ENCODE measurements around the gene LIPC. TPM values are rescaled to one million over a fixed set of nuclear protein-coding genes. Genes with fewer than 3 reads are reported as not detected.

The LIPC gene
- polyA plus RNA-seq, 1 donor (not counting 4 experiments of a cell fraction or from before 2014, with no cell fraction given) = not detected

GRCh38 chr15:58398071-58398470 is 33.7 kb upstream of the LIPC start:
- no peaks in the 10 kb centered on the region for H3K9me1 ChIP-seq (ENCODE audit: control insufficient read depth, extremely low read depth, insufficient read depth, low read length)
- H3K9me3 ChIP-seq (ENCODE audit: control insufficient read depth, low read depth, low read length) = no peaks in the 10 kb centered on the region
- H3K36me3 ChIP-seq (ENCODE audit: control insufficient read depth in 2 of 2, extremely low read depth in 1 of 2, insufficient read depth in 2 of 2, low read length in 2 of 2) = no peaks in the 10 kb centered on the region
- H3K4me2 ChIP-seq (ENCODE audit: control insufficient read depth, extremely low read depth, insufficient read depth, low read depth, low read length) = no peak overlapping the region
- no peak overlapping the region for H2AFZ ChIP-seq (ENCODE audit: control insufficient read depth, low read length)
- DNase-seq (ENCODE audit: low read depth, low spot score) (no peak), FAIRE-seq (no peak)
- no peaks in the 10 kb centered on the region for H4K20me1 ChIP-seq (ENCODE audit: control insufficient read depth, extremely low read depth, insufficient read depth, low read length)
- H3K79me2 ChIP-seq (ENCODE audit: control insufficient read depth, insufficient read depth, low read length) = no peaks in the 10 kb centered on the region
- H3K27me3 ChIP-seq (ENCODE audit: control insufficient read depth, extremely low read depth, insufficient read depth, low read length) = no peaks in the 10 kb centered on the region
- TF ChIP-seq EZH2 (IDR thresholded peaks at IDR 0.05; ENCODE audit: low read length) = no peak
- no peak overlapping the region for H3K27ac ChIP-seq (ENCODE audit: control insufficient read depth, insufficient read depth, low read length)
- no peak overlapping the region for H3K4me3 ChIP-seq (ENCODE audit: control insufficient read depth in 2 of 3, extremely low read depth in 1 of 3, insufficient read depth in 2 of 3, low read depth in 1 of 3, low read length in 3 of 3)
- peaks cover 26% of the 10 kb centered on the region for H3K4me1 ChIP-seq (ENCODE audit: control insufficient read depth, extremely low read depth, insufficient read depth, low read length)
- dilution Hi-C loops (cut with MboI; ENCODE audit: extremely low pct_ligation_motif_present, low sequenced_read_pairs) = no loop called here
- H3K9ac ChIP-seq (ENCODE audit: control insufficient read depth, extremely low read depth, insufficient read depth, low read length) = no peak overlapping the region

GRCh38 chr15:58398643-58399042 is 33.1 kb upstream of the LIPC start:
- dilution Hi-C loops (cut with MboI; ENCODE audit: extremely low pct_ligation_motif_present, low sequenced_read_pairs) = no loop called here
- no peaks in the 10 kb centered on the region for H3K36me3 ChIP-seq (ENCODE audit: control insufficient read depth in 2 of 2, extremely low read depth in 1 of 2, insufficient read depth in 2 of 2, low read length in 2 of 2)
- no peak overlapping the region for H3K4me3 ChIP-seq (ENCODE audit: control insufficient read depth in 2 of 3, extremely low read depth in 1 of 3, insufficient read depth in 2 of 3, low read depth in 1 of 3, low read length in 3 of 3)
- no peak overlapping the region for H3K27ac ChIP-seq (ENCODE audit: control insufficient read depth, insufficient read depth, low read length)
- no peak overlapping the region for H3K9ac ChIP-seq (ENCODE audit: control insufficient read depth, extremely low read depth, insufficient read depth, low read length)
- DNase-seq (ENCODE audit: low read depth, low spot score) (no peak), FAIRE-seq (no peak)
- no peaks in the 10 kb centered on the region for H3K9me1 ChIP-seq (ENCODE audit: control insufficient read depth, extremely low read depth, insufficient read depth, low read length)
- TF ChIP-seq CTCF (optimal IDR thresholded peaks at IDR 0.05 in 1 of 3, IDR thresholded peaks at IDR 0.05 in 1 of 3, conservative IDR thresholded peaks at IDR 0.05 in 1 of 3; ENCODE audit: extremely low read depth in 1 of 3, insufficient read depth in 2 of 3, low read length in 3 of 3) (no peak), EZH2 (IDR thresholded peaks at IDR 0.05; ENCODE audit: low read length) (no peak)
- H3K4me2 ChIP-seq (ENCODE audit: control insufficient read depth, extremely low read depth, insufficient read depth, low read depth, low read length) = no peak overlapping the region
- H3K9me3 ChIP-seq (ENCODE audit: control insufficient read depth, low read depth, low read length) = no peaks in the 10 kb centered on the region
- H2AFZ ChIP-seq (ENCODE audit: control insufficient read depth, low read length) = no peak overlapping the region
- no peaks in the 10 kb centered on the region for H3K27me3 ChIP-seq (ENCODE audit: control insufficient read depth, extremely low read depth, insufficient read depth, low read length)
- H4K20me1 ChIP-seq (ENCODE audit: control insufficient read depth, extremely low read depth, insufficient read depth, low read length) = no peaks in the 10 kb centered on the region
- H3K4me1 ChIP-seq (ENCODE audit: control insufficient read depth, extremely low read depth, insufficient read depth, low read length) = peaks cover 26% of the 10 kb centered on the region
- no peaks in the 10 kb centered on the region for H3K79me2 ChIP-seq (ENCODE audit: control insufficient read depth, insufficient read depth, low read length)

- FAIRE-seq = no peak
- Histone ChIP-seq H3K4me3 (ENCODE audit: control insufficient read depth in 2 of 3, extremely low read depth in 1 of 3, insufficient read depth in 2 of 3, low read depth in 1 of 3, low read length in 3 of 3) (no peak overlapping the region), H3K36me3 (ENCODE audit: control insufficient read depth in 2 of 2, extremely low read depth in 1 of 2, insufficient read depth in 2 of 2, low read length in 2 of 2) (no peaks in the 10 kb centered on the region), H3K4me1 (ENCODE audit: control insufficient read depth, extremely low read depth, insufficient read depth, low read length) (peaks cover 26% of the 10 kb centered on the region), H3K4me2 (ENCODE audit: control insufficient read depth, extremely low read depth, insufficient read depth, low read depth, low read length) (no peak overlapping the region), H4K20me1 (ENCODE audit: control insufficient read depth, extremely low read depth, insufficient read depth, low read length) (no peaks in the 10 kb centered on the region), H3K9me3 (ENCODE audit: control insufficient read depth, low read depth, low read length) (no peaks in the 10 kb centered on the region), H3K9ac (ENCODE audit: control insufficient read depth, extremely low read depth, insufficient read depth, low read length) (no peak overlapping the region), H3K79me2 (ENCODE audit: control insufficient read depth, insufficient read depth, low read length) (no peaks in the 10 kb centered on the region), H2AFZ (ENCODE audit: control insufficient read depth, low read length) (no peak overlapping the region), H3K27ac (ENCODE audit: control insufficient read depth, insufficient read depth, low read length) (no peak overlapping the region), H3K9me1 (ENCODE audit: control insufficient read depth, extremely low read depth, insufficient read depth, low read length) (no peaks in the 10 kb centered on the region), H3K27me3 (ENCODE audit: control insufficient read depth, extremely low read depth, insufficient read depth, low read length) (no peaks in the 10 kb centered on the region)
- no peak for TF ChIP-seq CTCF (optimal IDR thresholded peaks at IDR 0.05 in 1 of 3, IDR thresholded peaks at IDR 0.05 in 1 of 3, conservative IDR thresholded peaks at IDR 0.05 in 1 of 3; ENCODE audit: extremely low read depth in 1 of 3, insufficient read depth in 2 of 3, low read length in 3 of 3)
- TF ChIP-seq EZH2 (IDR thresholded peaks at IDR 0.05; ENCODE audit: low read length) = no peak
- dilution Hi-C loops (cut with MboI; ENCODE audit: extremely low pct_ligation_motif_present, low sequenced_read_pairs) = no loop called here
- no peak for DNase-seq (ENCODE audit: low read depth, low spot score)
These were observed 32.1 kb upstream of the LIPC start for GRCh38 chr15:58399739-58400138.
